ENCODE data around the gene KRT40.

DNA sequence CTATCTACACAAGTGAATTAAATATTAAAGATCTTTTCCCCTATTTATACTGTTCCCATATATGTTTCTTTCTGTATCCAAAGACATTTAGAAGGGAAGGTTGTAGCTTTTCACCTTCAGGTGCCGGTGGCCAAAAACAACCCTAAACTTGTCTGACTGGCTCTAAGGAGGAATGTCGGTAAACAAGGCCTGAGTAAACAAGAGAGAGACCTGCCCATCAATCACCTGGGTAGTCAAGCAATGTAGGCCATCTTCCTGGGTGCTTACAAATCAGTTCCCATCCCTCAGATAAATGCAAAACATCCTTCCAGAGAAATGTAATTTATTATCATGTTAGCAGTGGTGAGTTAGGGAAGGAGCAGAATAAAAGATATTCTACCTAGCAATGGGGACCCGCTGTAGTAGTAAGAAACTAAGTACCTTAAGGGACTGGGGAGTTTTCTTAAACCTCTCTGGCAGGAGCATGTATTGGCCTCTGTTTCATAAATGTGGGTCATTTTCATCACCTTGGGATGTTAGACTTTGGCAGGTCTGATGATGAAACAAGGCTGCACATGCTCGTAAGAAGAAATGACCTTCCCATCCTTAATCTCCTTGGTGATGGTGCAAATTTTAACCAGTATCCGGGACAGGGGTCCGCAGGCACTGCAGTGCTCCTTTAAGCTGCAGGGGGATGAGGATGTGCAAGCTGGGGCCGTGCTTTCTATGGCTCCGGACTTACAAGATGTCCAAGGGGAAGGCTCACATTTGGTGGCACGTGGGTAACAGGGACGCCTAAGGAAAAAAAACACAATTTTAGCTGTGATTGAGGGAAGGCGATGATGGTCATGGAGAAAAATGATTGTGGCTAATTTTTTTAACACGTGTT, 25.8 kb downstream of the KRT40 start:
- TF ChIP-seq POLR2A (IDR thresholded peaks at IDR 0.05; ENCODE audit: low read depth, low read length) (no peak), POLR2AphosphoS5 (IDR thresholded peaks at IDR 0.05; ENCODE audit: low read depth, low read length) (no peak), TAF1 (IDR thresholded peaks at IDR 0.05; ENCODE audit: borderline replicate concordance, low read depth, low read length) (no peak)
